ENCODE data around the gene TMEM220. TPM values are rescaled to one million over a fixed set of nuclear protein-coding genes. Genes with fewer than 3 reads are reported as not detected.

Gene TMEM220
- total RNA-seq, 3 donors from 2014 or later (not counting 1 experiment from before 2014, with no cell fraction given): 0.97 to 2.2 (median 1.4) TPM

DNA sequence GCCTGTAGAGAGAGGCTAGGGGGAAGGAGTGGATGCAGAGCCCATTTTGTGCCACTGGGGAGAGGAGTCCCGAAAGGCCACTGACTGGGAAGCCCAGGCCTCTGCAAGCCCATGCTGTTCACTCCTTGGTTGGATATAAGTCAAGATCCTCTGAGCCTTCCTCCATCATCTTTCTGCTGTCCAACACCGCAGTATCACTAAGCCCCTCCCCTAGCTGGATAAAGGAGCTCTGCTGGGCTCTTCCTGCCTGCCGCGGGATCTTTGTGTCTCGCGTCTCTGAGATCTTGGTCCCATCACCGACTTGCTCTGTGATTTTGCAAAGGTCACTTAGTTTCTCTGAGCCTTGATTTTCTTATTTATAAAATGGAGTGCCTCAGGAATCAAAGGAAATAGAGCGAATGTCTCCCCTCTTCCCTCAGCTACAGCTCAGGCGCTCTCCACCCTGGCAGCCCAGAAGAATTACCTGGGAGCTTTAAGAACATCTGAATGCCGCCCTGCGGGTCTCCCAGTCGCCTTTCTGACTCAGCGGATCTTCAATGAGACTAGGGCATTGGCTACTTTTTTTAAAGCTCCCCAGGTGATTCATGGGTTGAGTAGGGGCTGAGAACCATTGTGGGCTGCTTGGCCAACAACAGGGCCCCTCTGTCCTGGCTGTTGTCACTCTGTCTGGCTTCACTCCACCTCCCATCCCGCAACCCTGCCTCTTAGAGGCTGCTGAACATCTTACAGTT, 25.2 kb upstream of the TMEM220 start:
- H3K4me1 ChIP-seq (ENCODE audit: control insufficient read depth, insufficient read depth, low read length): no peaks in the 10 kb centered on the region
- WGBS (ENCODE audit: insufficient coverage): 84% methylated on average over 14 of the region's 14 CpGs
- DNase-seq (no peak), ATAC-seq (no peak)
- no peak overlapping the region for H3K27ac ChIP-seq (ENCODE audit: low read length)
- Mint-ChIP-seq H3K4me3 (no peak overlapping the region), H3K27ac (no peak overlapping the region), H3K9me3 (no peaks in the 10 kb centered on the region), H3K27me3 (ENCODE audit: low read depth in 2 of 2) (no peaks in the 10 kb centered on the region), H3K36me3 (no peaks in the 10 kb centered on the region), H3K4me1 (no peaks in the 10 kb centered on the region)
- TF ChIP-seq, protein P1, sequence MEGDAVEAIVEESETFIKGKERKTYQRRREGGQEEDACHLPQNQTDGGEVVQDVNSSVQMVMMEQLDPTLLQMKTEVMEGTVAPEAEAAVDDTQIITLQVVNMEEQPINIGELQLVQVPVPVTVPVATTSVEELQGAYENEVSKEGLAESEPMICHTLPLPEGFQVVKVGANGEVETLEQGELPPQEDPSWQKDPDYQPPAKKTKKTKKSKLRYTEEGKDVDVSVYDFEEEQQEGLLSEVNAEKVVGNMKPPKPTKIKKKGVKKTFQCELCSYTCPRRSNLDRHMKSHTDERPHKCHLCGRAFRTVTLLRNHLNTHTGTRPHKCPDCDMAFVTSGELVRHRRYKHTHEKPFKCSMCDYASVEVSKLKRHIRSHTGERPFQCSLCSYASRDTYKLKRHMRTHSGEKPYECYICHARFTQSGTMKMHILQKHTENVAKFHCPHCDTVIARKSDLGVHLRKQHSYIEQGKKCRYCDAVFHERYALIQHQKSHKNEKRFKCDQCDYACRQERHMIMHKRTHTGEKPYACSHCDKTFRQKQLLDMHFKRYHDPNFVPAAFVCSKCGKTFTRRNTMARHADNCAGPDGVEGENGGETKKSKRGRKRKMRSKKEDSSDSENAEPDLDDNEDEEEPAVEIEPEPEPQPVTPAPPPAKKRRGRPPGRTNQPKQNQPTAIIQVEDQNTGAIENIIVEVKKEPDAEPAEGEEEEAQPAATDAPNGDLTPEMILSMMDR (IDR thresholded peaks at IDR 0.05): no peak
- no peaks in the 10 kb centered on the region for H3K36me3 ChIP-seq (ENCODE audit: control insufficient read depth, insufficient read depth, low read length)
- intact Hi-C loops (cut with micrococcal nuclease): no loop called here
- no peaks in the 10 kb centered on the region for H3K27me3 ChIP-seq (ENCODE audit: control insufficient read depth, insufficient read depth, low read length)
- H3K9me3 ChIP-seq (ENCODE audit: control insufficient read depth, insufficient read depth, low read length): no peaks in the 10 kb centered on the region
- no peak overlapping the region for H3K4me3 ChIP-seq (ENCODE audit: low read length)

DNA sequence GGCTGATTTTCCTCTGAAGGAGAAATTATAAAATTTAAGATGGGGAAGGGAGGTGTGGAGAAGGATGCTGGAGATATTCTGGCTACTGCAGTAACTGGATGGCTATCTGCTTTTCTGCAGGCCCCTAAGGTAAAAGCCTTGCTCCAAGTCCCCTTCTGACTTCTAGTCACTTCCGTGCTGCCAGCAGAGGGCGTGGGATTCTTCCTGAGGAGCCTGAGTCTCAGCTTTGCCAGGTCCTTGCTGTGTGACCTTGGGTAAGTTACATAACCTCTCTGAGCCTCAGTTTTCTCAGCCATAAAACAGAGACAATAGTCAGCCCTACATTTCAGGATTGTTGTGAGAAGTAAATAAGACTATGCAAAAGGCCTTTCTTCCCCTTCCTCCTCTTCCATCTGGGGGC, 24.3 kb upstream of the TMEM220 start:
- H3K4me1 ChIP-seq (ENCODE audit: control insufficient read depth, insufficient read depth, low read length): no peaks in the 10 kb centered on the region
- H3K4me3 Mint-ChIP-seq: no peak overlapping the region
- H3K9me3 ChIP-seq (ENCODE audit: control insufficient read depth, insufficient read depth, low read length): no peaks in the 10 kb centered on the region
- no peak overlapping the region for H3K27ac ChIP-seq (ENCODE audit: low read length)
- WGBS (ENCODE audit: insufficient coverage): 61% methylated on average over 2 of the region's 2 CpGs
- intact Hi-C loops (cut with micrococcal nuclease): no loop called here
- H3K27ac Mint-ChIP-seq: no peak overlapping the region
- H3K27me3 ChIP-seq (ENCODE audit: control insufficient read depth, insufficient read depth, low read length): no peaks in the 10 kb centered on the region
- H3K4me1 Mint-ChIP-seq: no peaks in the 10 kb centered on the region
- H3K36me3 Mint-ChIP-seq: no peaks in the 10 kb centered on the region
- no peaks in the 10 kb centered on the region for H3K36me3 ChIP-seq (ENCODE audit: control insufficient read depth, insufficient read depth, low read length)
- TF ChIP-seq, protein P1 (IDR thresholded peaks at IDR 0.05): no peak
- no peaks in the 10 kb centered on the region for H3K27me3 Mint-ChIP-seq (ENCODE audit: low read depth in 2 of 2)
- DNase-seq (peak in 1 of 2 donors; percentile 32), ATAC-seq (no peak)
- H3K9me3 Mint-ChIP-seq: no peaks in the 10 kb centered on the region
- H3K4me3 ChIP-seq (ENCODE audit: low read length): no peak overlapping the region

DNA sequence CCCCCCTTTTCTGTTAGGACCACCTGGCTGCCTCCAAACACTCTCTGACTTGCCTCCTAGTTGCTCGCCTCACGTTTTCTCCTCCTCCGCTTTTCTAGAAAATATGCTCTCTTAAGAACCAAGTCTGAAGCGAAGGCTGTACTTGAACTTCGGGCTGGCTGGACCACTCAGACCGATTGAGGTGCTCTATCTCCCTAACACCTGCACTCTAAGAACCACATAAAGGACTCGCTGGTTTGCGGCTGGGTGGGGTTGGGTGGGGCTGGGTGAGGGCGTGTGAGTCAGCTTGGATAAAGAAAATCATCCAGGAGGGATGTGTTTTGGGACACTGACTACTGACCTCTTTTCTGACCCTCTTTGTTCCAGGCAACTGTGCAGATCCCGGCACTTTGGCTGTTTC, 22.9 kb upstream of the TMEM220 start:
- intact Hi-C loops (cut with micrococcal nuclease): no loop called here
- no peaks in the 10 kb centered on the region for H3K4me1 Mint-ChIP-seq
- Histone ChIP-seq H3K4me1 (ENCODE audit: control insufficient read depth, insufficient read depth, low read length) (no peaks in the 10 kb centered on the region), H3K9me3 (ENCODE audit: control insufficient read depth, insufficient read depth, low read length) (no peaks in the 10 kb centered on the region), H3K4me3 (ENCODE audit: low read length) (no peak overlapping the region), H3K27me3 (ENCODE audit: control insufficient read depth, insufficient read depth, low read length) (no peaks in the 10 kb centered on the region), H3K27ac (ENCODE audit: low read length) (no peak overlapping the region), H3K36me3 (ENCODE audit: control insufficient read depth, insufficient read depth, low read length) (no peaks in the 10 kb centered on the region)
- no peak overlapping the region for H3K4me3 Mint-ChIP-seq
- TF ChIP-seq, protein P1 (IDR thresholded peaks at IDR 0.05): no peak
- no peaks in the 10 kb centered on the region for H3K9me3 Mint-ChIP-seq
- no peak overlapping the region for H3K27ac Mint-ChIP-seq
- WGBS (ENCODE audit: insufficient coverage): 84% methylated on average over 7 of the region's 10 CpGs
- no peaks in the 10 kb centered on the region for H3K27me3 Mint-ChIP-seq (ENCODE audit: low read depth in 2 of 2)
- no peaks in the 10 kb centered on the region for H3K36me3 Mint-ChIP-seq
- DNase-seq (no peak), ATAC-seq (no peak)

DNA sequence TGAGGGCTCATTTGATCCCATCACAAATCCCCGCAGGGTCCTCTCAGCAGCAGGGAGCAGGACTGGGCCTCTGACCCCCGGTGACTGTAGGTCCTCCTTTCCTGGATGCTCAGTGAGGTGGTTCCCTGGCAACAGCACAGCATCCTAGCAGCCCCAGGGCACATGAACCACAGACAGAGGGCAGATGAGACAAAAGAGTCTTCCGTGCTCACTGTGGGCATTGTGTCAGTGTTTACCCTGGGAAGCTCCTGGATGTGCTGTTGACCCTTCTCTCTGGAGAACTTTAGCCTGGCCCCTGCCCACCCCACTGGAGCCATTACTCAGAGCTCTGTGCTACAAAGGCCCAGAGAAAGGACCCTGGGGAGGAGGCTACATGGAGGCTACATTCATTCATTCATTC, 21.7 kb upstream of the TMEM220 start:
- Mint-ChIP-seq H3K27ac (no peak overlapping the region), H3K36me3 (no peaks in the 10 kb centered on the region), H3K4me1 (no peaks in the 10 kb centered on the region), H3K9me3 (no peaks in the 10 kb centered on the region), H3K4me3 (no peak overlapping the region), H3K27me3 (ENCODE audit: low read depth in 2 of 2) (peaks cover 0 to 4% of the 10 kb centered on the region in 2 donors)
- ATAC-seq (no peak), DNase-seq (no peak)
- Histone ChIP-seq H3K4me1 (ENCODE audit: control insufficient read depth, insufficient read depth, low read length) (no peaks in the 10 kb centered on the region), H3K27me3 (ENCODE audit: control insufficient read depth, insufficient read depth, low read length) (no peaks in the 10 kb centered on the region), H3K9me3 (ENCODE audit: control insufficient read depth, insufficient read depth, low read length) (no peaks in the 10 kb centered on the region), H3K27ac (ENCODE audit: low read length) (no peak overlapping the region), H3K4me3 (ENCODE audit: low read length) (no peak overlapping the region), H3K36me3 (ENCODE audit: control insufficient read depth, insufficient read depth, low read length) (no peaks in the 10 kb centered on the region)
- intact Hi-C loops (cut with micrococcal nuclease): no loop called here
- 88% methylated on average over 3 of the region's 3 CpGs for WGBS (ENCODE audit: insufficient coverage)
- TF ChIP-seq, protein P1 (IDR thresholded peaks at IDR 0.05): no peak

Measured in natural killer cell (primary cell).